DLD1 (cell line): ENCODE measurements around the gene SEC24A.
"Not testable (repeated sequence)": the region's sequence is repeated elsewhere in the genome, so short reads cannot be mapped to it uniquely, and the experiment has no call there.

ENCODE experiments used
- in situ Hi-C: cut with HindIII; loops from 2 replicates; pipeline ENCODE4 v1.10.0; 2017; ENCODE audit warnings: low sequenced_read_pairs

The SEC24A gene

DNA sequence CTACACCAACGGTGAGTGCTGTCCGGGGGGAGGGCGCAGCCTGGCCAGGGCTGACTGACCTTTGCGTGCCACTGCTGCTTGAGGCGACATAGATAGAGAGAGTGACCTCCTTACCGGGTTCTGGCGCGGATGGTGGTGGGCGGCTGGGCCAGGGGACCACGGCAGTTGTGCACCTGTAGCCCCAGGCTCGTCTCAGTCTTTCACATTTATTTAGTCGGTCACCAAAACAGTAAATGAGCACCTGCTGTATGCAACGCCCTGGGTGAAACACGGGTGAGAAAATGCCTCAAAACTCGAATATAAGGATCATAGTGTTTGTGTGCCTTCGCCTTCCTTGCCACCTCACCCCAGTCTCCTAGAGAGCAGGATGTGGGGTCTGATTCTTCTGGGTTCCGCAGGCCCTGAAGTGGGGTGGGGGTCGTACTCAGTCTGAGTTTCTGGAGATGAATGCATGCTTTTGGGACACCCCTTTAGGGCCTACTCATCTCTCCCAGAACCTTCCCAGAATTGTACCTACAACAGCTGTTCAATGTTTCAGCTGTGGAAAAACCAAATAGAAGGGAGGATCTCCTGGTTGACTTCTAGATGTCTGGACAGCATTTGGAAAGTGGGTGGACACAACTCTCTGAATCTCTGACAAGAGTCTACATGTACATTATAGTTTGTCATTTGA, 714 bp downstream of the SEC24A start:
- in situ Hi-C loops = no loop called here

- in situ Hi-C loops = not testable (repeated sequence)
These were observed 2.1 kb downstream of the SEC24A start for GRCh38 chr5:134650660-134651059.

DNA sequence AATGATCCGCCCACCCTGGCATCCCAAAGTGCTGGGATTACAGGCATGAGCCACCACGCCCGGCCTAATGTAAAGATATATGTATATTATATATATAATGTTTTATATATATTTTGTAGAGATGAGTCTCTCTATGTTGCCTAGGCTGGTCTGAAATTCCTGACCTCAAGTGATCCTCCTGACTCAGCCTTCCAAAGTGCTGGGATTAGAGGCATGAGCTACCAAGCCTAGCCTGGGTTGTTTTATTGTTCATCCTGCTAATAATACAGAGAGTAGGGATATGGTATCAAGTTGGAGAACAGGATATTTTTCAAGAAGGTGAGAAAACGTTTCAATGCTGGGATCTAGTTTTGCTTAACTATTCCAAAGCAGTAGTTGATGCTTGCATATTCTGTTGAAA, 2.9 kb downstream of the SEC24A start:
- in situ Hi-C loops = no loop called here

- in situ Hi-C loops = no loop called here
These were observed 8.1 kb downstream of the SEC24A start for GRCh38 chr5:134656690-134657089.

GRCh38 chr5:134659456-134659855, 10.9 kb downstream of the SEC24A start:
- in situ Hi-C loops = no loop called here

DNA sequence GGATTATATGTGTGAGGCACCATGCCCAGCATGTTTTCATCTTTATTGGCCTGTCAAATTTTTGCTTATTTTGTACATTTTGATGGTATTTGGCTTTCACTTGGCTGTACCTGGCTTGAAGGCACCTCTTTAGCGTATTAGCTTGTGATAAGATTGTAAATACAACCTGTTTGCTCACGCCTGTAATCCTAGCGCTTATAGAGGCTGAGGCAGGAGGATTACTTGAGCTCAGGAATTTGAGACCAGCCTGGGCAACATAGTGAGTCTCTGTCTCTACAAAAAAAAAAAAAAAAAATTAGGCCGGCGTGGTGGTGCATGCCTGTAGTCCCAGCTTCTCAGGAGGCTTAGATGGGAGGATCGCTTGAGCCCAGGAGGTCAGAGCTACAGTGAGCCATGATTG, 11.3 kb downstream of the SEC24A start:
- in situ Hi-C loops = no loop called here

- in situ Hi-C loops = no loop called here
These were observed 14.4 kb downstream of the SEC24A start for GRCh38 chr5:134662971-134663370.

GRCh38 chr5:134664448-134664847, 15.9 kb downstream of the SEC24A start:
- in situ Hi-C loops = no loop called here

DNA sequence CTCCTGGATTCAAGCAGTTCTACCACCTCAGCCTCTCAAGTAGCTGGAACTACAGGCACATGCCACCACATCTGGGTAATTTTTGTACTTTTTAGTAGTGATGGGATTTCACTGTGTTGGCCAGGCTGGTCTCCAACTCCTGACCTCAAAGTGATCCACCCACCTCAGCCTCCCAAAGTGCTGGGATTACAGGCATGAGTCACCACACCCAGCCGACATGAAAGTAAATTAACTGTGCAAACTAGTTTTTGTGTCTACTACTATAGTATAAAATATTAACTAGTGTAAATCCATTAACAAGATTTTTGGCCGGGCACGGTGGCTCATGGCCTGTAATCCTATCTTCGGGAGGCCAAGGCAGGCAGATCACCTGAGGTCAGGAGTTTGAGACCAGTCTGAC, 25.0 kb downstream of the SEC24A start:
- in situ Hi-C loops = not testable (repeated sequence)

- in situ Hi-C loops = not testable (repeated sequence)
These were observed 28.8 kb downstream of the SEC24A start for GRCh38 chr5:134677357-134677756.

- in situ Hi-C loops = not testable (repeated sequence)
These were observed 41.6 kb downstream of the SEC24A start for GRCh38 chr5:134690144-134690543.

- in situ Hi-C loops = no loop called here
These were observed 44.1 kb downstream of the SEC24A start for GRCh38 chr5:134692722-134693121.

DNA sequence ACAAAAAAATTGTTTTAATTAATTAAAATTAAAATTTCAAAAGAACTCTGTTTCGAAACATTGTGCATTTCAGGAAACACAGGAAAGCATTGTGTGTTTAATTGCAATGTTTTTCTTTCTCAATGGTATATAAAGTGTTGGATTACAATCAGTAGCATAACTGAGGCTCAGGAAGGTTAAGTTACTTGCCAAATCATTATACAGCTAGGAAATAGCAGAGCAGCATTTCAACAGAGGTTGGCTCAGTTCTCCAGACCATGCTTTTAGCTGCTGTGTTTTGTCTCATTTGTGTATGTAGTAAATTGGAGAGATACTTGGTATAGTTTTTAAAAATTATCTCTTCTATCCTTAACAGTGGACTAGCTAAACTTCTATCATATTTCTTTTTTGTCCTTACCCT, 59.7 kb downstream of the SEC24A start:
- in situ Hi-C loops = no loop called here

GRCh38 chr5:134714120-134714519, 65.5 kb downstream of the SEC24A start:
- in situ Hi-C loops = no loop called here

DNA sequence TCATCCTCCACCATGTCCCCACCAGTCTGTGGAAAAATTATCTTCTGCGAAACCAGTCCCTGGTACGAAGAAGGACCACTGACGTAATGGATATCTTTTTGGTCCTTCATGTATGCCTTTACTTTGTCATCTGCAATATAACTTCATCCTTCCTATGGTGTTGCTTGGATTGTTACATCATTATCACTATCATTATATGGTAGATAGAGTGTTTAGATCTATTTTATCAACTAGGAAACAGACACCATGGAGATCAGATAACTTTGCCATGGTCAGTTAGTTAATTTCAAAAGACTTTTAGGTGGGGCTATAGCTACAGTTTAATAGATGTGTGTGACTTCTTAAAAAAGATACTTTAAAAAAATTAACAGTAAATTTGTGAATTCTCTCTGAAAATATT, 66.0 kb downstream of the SEC24A start:
- in situ Hi-C loops = no loop called here

- in situ Hi-C loops = not testable (repeated sequence)
These were observed 66.9 kb downstream of the SEC24A start for GRCh38 chr5:134715466-134715865.

- in situ Hi-C loops = no loop called here
These were observed 76.3 kb downstream of the SEC24A start for GRCh38 chr5:134724872-134725271.

DNA sequence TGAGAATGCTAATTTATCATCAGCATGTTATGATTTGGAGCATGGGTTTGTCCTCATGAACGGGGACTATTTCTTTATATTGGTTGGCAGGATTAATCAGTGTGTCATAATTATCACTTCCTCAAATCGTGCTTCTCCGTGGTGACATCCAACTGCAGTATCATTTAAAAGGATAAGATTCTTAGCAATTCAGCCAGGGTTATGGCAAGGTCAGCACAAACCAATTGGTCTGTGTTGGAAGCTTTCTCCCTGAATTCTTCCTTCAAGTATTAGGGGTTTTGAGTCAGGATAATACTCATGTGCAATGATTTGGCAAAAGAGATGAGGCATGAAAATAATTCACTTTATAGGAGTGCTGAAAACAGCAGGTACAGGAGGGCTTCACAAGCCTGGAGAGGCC, 84.2 kb downstream of the SEC24A start:
- in situ Hi-C loops = no loop called here

DNA sequence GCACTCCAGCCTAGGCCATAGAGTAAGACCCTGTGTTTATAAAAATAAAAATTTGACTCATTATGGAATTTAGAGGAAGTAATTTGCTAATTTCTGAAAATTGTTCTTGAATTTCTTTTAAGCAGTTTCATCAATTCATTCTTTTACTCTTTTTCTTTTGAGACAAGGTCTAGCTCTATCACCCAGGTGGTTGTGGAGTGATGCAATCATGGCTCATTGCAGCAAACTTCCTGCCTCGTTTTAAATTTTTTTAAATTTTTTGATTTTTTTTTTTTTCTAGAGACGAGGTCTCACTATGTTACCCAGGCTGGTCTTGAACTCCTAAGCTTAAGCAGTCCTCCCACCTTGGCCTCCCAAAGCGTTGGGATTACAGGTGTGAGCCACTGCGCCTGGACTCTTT, 86.7 kb downstream of the SEC24A start:
- in situ Hi-C loops = no loop called here

- in situ Hi-C loops = no loop called here
These were observed 87.7 kb downstream of the SEC24A start for GRCh38 chr5:134736173-134736812.

DNA sequence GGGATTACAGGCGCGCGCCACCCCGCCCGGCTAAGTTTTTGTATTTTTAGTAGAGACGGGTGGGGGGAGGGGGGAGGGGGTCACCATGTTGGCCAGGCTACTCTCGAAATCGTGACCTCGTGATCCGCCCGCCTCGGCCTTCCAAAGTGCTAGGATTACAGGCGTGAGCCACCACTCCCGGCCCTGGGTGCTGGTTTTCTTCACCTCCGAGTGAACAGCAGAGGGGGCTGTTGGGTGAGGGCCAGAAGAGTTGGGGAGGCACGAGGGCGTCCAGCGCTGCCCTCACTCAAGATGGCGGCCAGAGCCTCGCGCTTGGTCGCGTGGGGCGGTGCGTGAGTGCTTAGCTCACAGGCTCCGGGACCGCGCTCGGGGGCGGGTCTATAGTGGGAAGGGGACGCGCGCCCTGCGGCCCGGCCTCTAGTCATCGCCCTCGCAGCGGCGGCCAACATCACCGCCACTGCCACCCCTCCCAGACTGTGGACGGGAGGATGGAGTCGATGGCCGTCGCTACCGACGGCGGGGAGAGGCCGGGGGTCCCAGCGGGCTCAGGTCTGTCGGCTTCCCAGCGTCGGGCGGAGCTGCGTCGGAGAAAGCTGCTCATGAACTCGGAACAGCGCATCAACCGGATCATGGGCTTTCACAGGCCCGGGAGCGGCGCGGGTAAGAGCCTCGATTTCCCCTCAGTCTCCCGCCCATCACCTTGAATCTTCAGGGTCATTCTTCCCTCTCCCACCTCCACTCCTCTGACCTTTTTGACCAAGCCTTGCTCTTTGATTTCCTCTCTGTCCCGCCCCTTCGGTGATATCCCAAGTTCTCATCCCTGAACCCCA, 89.8 kb downstream of the SEC24A start, which contains the start of gene CAMLG:
Gene CAMLG, plus strand, starts transcription at position 416 of the 830 bp plus-strand sequence. Its CDS starts 73 bp downstream, at position 489.
- in situ Hi-C loops = no loop called here
